EL (cell line): Measurements from ENCODE around the gene OSBP2.
A peak's percentile ranks its signal among the peaks of the same experiment; 100 is the strongest.
"Not testable (repeated sequence)": the region's sequence is repeated elsewhere in the genome, so short reads cannot be mapped to it uniquely, and the experiment has no call there.

Source experiments
- DNase-seq: peaks from one replicate; pipeline ENCODE4 v3.0.0-alpha.2; 2016

The OSBP2 gene

DNA sequence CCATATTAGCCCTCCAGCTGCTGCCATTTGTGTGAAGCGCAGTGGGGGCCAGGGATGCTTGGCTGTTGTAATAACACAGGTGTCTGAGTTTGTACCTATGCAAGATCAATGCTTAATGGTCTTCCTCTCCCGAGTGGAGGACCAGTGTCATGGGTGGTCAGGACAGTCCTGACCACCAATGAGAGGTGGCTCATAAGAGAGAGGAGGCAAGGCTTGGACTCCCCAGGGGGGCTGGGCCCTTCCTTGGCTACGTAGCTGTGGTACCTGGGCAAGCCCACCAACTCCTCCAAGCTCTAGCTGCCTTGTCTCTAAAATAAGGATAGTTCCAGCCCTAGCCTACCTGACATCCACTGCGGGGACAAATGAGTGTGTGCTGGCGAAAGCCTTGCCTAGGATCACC, 79.2 kb downstream of the OSBP2 start:
- no peak for DNase-seq

DNA sequence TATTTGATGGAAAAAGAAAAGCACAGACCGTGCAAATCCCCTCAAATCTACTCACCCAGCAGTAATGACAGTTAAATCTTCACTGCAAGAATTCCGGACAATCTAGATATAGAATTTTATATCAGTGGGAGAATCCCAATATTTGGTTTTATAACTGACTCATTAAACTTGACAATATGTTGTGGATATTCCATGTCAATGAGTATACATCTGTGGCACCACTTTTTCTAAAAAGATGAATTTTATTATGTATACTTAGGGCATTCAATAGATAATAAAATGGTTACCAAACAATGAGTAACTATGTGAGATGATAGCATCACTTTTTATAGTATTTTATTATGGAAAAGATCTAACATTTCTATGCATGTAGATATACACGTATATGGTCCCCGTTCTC, 79.9 kb downstream of the OSBP2 start:
- DNase-seq, result no peak

GRCh38 chr22:30776476-30776875, 81.8 kb downstream of the OSBP2 start:
- no peak for DNase-seq

- not testable (repeated sequence) for DNase-seq
Measured at GRCh38 chr22:30777146-30777545, 82.5 kb downstream of the OSBP2 start.

- DNase-seq, result no peak
Measured at GRCh38 chr22:30777587-30777986, 82.9 kb downstream of the OSBP2 start.

GRCh38 chr22:30778261-30778660, 83.6 kb downstream of the OSBP2 start:
- DNase-seq, result no peak

DNA sequence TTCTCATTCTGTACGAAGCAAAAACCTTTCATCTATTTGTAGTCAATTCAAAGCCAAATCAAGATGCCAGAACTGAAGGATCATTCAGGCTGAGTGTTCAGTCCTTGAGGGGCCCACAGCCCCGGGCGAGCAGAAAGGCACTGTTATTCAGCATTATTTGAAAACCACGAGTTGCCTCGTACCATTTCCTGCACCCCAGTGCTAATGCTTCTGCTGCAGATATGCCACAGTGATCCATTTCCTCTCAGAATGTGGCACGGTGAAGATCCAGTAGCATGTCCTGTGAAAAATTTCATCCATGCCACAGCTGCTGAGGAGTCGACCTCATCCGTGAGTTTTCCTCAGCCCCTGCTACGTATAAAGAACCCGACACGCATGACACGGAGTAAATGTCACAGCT, 85.4 kb downstream of the OSBP2 start:
- DNase-seq, result no peak

GRCh38 chr22:30781271-30781875, 86.7 kb downstream of the OSBP2 start:
- peak; percentile 24 for DNase-seq

DNA sequence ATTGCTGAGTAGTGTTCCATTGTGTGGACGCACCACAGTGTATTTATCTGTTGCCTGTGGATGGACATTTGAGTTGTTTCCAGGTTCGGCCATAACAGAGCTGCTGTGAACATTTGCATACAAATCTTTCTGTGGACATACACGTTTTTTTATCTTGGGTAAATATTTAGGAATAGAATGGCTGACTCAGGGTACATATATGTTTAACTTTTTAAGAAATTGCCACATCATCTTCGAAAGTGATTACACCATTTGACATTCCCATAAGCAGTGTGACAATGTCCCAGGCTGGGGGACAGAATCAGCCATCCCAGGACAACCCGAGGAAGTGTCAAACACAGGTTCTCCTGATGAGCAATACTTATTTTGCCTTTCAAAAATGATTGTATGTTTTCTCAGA, 87.9 kb downstream of the OSBP2 start:
- DNase-seq, result no peak

GRCh38 chr22:30783021-30783420, 88.3 kb downstream of the OSBP2 start:
- no peak for DNase-seq

- DNase-seq, result no peak
Measured at GRCh38 chr22:30785527-30785926, 90.9 kb downstream of the OSBP2 start.

DNA sequence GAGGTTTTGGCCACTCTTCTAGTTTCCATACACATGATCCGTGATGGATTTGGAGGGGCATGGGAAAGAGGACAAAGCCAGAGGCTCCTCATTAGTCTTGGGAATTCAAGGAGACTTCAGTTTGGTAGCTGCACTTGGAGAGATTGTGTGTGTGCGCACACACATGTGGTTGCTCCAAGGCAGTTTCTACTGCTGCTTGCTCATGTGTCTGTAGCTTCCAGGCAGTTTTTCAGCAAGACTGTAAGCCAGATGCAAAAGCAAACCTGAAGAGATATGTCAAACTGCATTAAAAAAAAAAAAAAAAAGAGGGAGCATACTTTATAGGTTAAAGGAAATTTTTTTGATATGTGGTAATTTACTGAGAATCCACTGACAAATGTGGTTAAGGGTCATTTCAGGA, 95.7 kb downstream of the OSBP2 start:
- no peak for DNase-seq

GRCh38 chr22:30792456-30792855, 97.8 kb downstream of the OSBP2 start:
- DNase-seq, result no peak

GRCh38 chr22:30795118-30795517, 100.4 kb downstream of the OSBP2 start:
- no peak for DNase-seq

DNA sequence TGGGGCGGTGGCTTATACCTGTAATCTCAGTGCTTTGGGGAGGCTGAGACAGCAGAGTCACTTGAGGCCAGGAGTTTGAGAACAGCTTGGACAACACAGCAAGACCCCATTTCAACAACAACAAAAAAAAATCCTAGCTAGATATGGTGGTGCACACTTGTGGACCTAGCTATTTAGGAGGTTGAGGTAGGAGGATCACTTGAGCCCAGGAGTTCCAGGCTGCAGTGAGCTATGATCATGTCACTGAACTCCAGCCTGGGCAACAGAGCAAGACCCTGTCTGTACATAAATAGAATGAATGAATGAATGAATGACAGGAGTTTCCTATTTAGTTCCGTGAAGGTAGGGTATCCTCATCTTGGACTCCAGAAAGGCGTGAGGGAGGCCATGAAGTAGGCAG, 107.0 kb downstream of the OSBP2 start:
- no peak for DNase-seq

DNA sequence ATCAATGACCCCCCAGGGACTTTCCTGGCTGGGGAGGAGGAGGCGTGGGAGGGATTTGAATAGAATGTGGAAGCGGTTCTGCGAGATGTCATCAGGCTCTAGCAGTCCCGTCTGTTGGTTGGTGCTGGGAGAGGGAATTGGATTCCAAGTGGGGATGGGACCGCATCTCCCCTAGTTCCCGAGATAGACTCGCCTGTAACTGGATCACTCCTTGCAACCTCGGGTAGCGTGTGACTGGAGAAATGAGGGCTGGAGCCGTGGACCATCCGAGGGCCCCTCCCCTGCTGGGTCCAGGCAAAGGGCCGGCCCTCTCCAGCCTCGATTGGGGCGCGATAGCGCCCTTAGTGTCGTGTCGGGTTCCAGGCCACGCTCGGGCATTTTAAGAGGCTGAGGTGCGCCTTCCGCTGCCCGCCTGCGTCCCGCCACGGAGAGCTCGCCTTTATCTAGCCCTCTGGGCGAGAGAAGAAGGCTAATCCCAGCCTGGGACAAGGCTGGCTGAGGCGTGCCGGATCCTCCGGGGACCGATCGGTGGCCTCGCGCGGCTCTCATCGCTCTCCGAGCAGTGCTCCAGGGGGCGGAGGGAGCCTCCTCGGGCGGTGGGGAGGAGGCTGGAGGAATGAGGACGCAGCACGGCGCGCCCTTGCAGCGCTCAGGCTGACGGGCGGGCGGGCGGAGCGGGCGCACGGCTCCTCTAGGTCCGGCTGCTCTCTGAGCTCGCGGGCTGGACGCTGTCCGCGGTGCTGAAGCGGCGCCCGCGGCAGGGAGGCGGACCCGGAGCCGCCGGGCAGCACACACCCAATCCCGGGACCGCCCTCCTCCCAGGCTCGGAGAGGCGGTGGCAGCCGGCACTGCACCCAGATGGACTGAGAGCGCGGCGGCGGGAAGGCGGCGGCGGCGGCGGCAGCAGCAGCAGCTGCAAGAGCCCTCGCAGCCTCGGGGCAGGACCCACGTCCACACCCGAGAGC, 107.8 kb downstream of the OSBP2 start:
- DNase-seq, result peak; percentile 93

DNA sequence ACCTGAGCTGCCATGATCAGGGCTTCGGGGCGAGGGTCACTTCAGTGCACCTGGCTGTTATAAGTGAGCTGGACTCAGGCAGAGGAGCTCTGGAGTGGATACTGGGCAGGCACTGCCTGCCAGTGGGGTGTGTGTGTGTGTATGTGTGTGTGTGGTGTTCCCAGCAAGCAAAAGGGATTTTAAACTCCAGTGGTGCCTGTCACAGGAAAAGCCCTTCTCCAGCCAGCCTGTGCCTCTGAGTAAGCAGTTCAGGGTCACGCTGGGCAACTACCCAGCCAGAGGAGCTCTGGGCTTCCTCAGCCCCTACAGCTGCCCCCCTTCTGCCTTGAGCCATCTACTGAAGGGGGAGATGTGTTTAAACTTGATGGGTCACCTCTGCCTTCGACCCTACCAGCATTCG, 109.0 kb downstream of the OSBP2 start:
- DNase-seq, result no peak

- DNase-seq, result peak; percentile 28
Measured at GRCh38 chr22:30804626-30805025, 110.0 kb downstream of the OSBP2 start.

- peak; percentile 83 for DNase-seq
Measured at GRCh38 chr22:30806391-30806861, 111.8 kb downstream of the OSBP2 start.

- DNase-seq, result peak; percentile 42
Measured at GRCh38 chr22:30809086-30809485, 114.4 kb downstream of the OSBP2 start.

- no peak for DNase-seq
Measured at GRCh38 chr22:30810105-30810504, 115.4 kb downstream of the OSBP2 start.

- DNase-seq, result no peak
Measured at GRCh38 chr22:30813936-30814335, 119.3 kb downstream of the OSBP2 start.

DNA sequence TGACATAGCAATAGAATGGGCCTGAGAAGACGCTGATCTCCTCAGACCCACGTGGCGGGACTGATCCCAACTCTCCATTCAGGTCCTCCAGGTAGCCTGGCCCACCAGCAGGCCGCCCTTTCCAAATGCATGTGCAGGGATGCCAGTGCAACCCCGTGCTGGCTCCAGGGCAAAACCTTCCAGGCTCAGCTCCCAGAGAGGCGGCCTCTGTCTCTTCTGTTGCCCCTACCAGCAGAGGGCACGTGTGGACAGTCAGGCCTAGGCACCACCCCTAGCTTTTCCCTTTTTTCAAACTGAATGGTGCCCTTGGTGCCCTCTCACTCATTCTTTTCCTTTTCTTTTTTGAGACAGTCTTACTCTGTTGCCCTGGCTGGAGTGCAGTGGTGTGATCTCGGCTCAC, 121.7 kb downstream of the OSBP2 start:
- DNase-seq, result no peak

DNA sequence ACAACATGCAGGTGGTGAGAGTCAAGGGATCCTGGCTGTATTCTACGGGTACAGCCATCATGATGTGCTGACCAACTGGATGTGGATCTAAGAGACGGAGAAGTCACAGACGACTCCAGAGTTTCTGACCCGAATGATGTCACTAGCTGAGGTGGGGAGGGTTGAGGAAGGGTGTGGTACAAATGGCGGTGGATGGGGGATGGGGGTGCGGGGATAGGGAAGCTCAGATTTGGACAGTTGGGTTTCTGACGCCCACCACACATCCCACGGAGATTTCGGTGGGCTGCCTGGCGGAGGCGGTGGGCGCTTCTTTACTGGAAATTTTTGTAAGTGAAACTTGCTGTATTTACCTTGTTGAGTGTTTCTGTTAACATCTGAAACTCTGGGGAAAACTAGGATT, 126.7 kb downstream of the OSBP2 start:
- no peak for DNase-seq
